Kasumi-1 (cell line): ENCODE measurements around the gene ANKRD36B.
"Not testable (repeated sequence)": the region's sequence is repeated elsewhere in the genome, so short reads cannot be mapped to it uniquely, and the experiment has no call there.

Source experiments
- DNase-seq, 2 experiments: peaks; one replicate each; lab custom pipeline; 2025; lab: John Stamatoyannopoulos, UW

ANKRD36B gene

GRCh38 chr2:97549058-97549457, 40.6 kb downstream of the ANKRD36B start:
- not testable (repeated sequence) for DNase-seq

DNA sequence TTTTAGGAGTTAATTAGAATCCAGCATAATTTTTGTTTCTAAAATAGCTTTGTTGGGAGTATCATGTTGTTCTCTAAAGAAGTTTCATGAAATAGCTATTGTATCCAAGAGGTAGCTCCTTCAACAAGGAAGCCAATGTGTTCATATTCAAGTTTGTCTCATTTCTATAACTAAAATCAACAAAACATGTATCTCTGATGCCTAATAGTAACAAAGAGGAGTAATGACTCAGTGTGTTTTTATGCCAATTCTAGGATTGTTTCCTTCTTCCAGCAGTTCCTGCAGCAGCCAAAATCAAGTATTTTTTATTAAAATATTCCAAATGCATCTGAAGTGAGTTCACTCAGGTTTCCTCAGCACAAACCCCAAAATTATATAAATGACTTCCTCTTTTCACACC, 41.1 kb downstream of the ANKRD36B start:
- not testable (repeated sequence) for DNase-seq

DNA sequence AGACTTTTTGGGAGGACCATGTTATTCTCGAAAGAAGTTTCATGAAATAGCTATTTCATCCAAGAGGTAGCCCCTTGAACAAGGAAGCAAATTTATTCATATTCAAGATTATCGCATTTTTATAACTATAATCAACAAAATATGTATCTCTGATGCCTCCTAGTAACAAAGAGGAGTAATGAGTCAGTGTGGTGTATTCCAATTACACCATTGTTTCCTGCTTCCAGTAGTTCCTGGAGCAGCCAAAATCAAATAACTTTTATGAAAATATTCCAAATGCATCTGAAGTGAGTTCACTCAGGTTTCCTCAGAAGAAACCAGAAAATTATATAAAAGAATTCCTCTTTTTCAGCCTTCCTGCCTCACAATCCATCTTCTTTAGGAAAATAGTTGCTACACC, 43.0 kb downstream of the ANKRD36B start:
- DNase-seq = no peak

DNA sequence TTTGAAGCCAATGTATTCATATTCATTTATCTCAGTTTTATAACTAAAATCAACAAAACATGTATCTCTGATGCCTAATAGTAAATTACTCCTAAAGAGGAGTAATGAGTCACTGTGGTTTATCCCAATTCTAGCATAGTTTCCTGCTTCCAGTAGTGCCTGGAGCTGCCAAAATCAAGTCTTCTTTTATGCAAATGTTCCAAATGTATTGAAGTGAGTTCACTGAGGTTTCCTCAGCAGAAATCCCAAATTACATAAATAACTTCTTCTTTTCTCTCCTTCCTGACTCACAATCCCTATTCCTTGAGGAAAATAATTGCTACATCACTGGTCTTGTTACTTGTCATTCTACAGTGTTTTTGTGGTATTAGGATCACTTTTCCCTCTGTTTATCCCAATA, 44.8 kb downstream of the ANKRD36B start:
- DNase-seq = not testable (repeated sequence)

GRCh38 chr2:97525904-97526303, 63.8 kb downstream of the ANKRD36B start:
- DNase-seq = not testable (repeated sequence)

- DNase-seq = not testable (repeated sequence)
These were observed 65.9 kb downstream of the ANKRD36B start for GRCh38 chr2:97523816-97524215.

DNA sequence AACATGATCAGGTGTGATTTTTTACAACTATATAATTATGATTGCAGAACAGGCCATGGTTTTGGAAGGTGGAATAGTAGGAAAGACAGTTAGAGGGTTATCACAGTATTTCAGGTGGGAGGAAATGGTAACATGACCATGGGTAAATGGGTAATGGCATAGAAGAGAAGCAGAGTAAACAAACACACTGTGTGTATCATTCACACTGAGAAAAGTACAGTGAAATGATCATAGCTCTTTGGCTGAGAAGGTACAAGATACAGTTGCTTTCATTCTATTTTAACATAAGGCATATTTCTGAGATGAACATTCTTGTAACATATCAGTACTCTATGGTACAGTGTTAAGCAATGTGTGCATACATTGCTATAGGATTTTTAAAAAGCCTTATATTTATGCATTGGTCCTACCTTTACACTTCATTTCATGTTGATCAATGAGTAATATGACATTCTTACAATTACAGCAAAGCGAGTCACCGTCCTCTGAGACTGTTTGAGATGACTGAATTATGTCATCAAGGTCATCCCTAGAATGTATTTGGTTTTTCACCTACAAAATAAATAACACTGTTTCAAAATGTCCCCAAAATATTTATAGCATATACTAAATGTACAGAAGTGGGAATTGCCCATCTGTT, 66.6 kb downstream of the ANKRD36B start:
- DNase-seq = not testable (repeated sequence)

DNA sequence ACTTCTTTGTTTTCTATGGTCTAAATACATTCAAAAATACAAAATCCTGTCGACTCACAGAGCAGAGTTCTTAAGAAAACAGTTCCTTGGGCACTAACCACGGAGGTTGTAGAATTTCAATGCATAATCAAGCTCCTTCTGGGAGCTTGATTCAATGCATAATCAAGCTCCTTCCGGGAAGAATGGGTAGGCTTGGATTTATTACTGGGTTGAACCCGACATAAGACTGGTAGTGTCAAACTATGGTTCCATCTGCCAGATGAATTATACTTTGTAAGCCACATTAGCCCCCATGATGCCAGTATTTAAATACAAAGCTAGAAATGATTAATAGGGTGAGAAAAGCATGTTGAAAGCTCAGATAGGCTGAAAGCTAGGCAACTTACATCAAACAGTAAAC, 94.0 kb downstream of the ANKRD36B start:
- DNase-seq = not testable (repeated sequence)

- not testable (repeated sequence) for DNase-seq
These were observed 99.5 kb downstream of the ANKRD36B start for GRCh38 chr2:97490141-97490540.
